WTC11 (cell line): ENCODE results near the gene ADAM8. TPM values are rescaled to one million over a fixed set of nuclear protein-coding genes. Genes with fewer than 3 reads are reported as not detected.

Experiments used
- ATAC-seq: fragments of 200-7000 bp; cut with Tn5 transposase; 2 replicates; pipeline ENCODE4 v1.10.0; 2021; ENCODE audit warnings: mild to moderate bottlenecking, moderate library complexity
- CTCF ChIA-PET: fragments of 300-600 bp; sonication (Branson Sonifier 250); formaldehyde crosslinking; loops from one replicate; lab custom pipeline; 2021; ENCODE audit warnings: antibody characterized with exemption; lab: Charles Lee
- POLR2A ChIA-PET: fragments of 350-600 bp; sonication (Branson Sonifier 250); formaldehyde crosslinking; loops from one replicate; lab custom pipeline; 2021; ENCODE audit warnings: antibody characterized with exemption; lab: Charles Lee
- DNase-seq: peaks from one replicate; pipeline ENCODE4 v3.0.0; 2021; ENCODE audit warnings: low spot score
- H3K27ac Mint-ChIP-seq: 2 replicates; pipeline ENCODE4 v1.8.0; 2021; ENCODE audit warnings: mixed read lengths
- H3K27me3 Mint-ChIP-seq: 2 replicates; pipeline ENCODE4 v1.8.0; 2021; ENCODE audit warnings: low read depth, mild to moderate bottlenecking, moderate library complexity, mixed read lengths
- H3K36me3 Mint-ChIP-seq: 2 replicates; pipeline ENCODE4 v1.8.0; 2021; ENCODE audit warnings: mixed read lengths
- H3K4me1 Mint-ChIP-seq: 2 replicates; pipeline ENCODE4 v1.8.0; 2022; ENCODE audit warnings: mixed read lengths
- H3K4me3 Mint-ChIP-seq: 2 replicates; pipeline ENCODE4 v1.8.0; 2021; ENCODE audit warnings: mild to moderate bottlenecking, moderate library complexity, mixed read lengths
- H3K9me3 Mint-ChIP-seq: 2 replicates; pipeline ENCODE4 v1.8.0; 2021; ENCODE audit warnings: mixed read lengths
- FOXJ3 ChIP-seq: sonication (generic); formaldehyde crosslinking; IDR thresholded peaks from 2 replicates; pipeline ENCODE4 v1.9.0; 2021; ENCODE audit warnings: missing genetic modification reagents, mild to moderate bottlenecking, borderline replicate concordance
- GRHL2 ChIP-seq: fragments of 250-450 bp; sonication (Bioruptor Pico); IDR thresholded peaks from 2 replicates; pipeline ENCODE4 v1.8.0; 2022; ENCODE audit warnings: mild to moderate bottlenecking, moderate library complexity; ENCODE audit not compliant: insufficient replicate concordance, severe bottlenecking
- GTF2I ChIP-seq: fragments of 250-450 bp; sonication (Bioruptor Pico); conservative IDR thresholded peaks from 2 replicates; pipeline ENCODE4 v1.4.0; 2021; ENCODE audit warnings: mild to moderate bottlenecking
- KAT7 ChIP-seq: sonication (generic); formaldehyde crosslinking; IDR thresholded peaks from 2 replicates; pipeline ENCODE4 v1.8.1; 2023; ENCODE audit warnings: missing genetic modification reagents, mild to moderate bottlenecking, borderline replicate concordance
- MYBL2 ChIP-seq: sonication (generic); formaldehyde crosslinking; IDR thresholded peaks from 2 replicates; pipeline ENCODE4 v1.8.1; 2023; ENCODE audit warnings: mild to moderate bottlenecking, moderate library complexity, missing genetic modification reagents
- NR1H2 ChIP-seq: sonication (generic); formaldehyde crosslinking; IDR thresholded peaks from 2 replicates; pipeline ENCODE4 v1.9.0; 2021; ENCODE audit warnings: mild to moderate bottlenecking, moderate library complexity, missing genetic modification reagents
- RORB ChIP-seq: fragments of 250-450 bp; sonication (Bioruptor Pico); IDR thresholded peaks from 2 replicates; pipeline ENCODE4 v1.9.0; 2021; ENCODE audit warnings: mild to moderate bottlenecking
- ZBTB21 ChIP-seq: sonication (generic); formaldehyde crosslinking; IDR thresholded peaks from 2 replicates; pipeline ENCODE4 v1.8.1; 2023; ENCODE audit warnings: mild to moderate bottlenecking, missing genetic modification reagents, borderline replicate concordance
- ZNF121 ChIP-seq: sonication (generic); formaldehyde crosslinking; IDR thresholded peaks from 2 replicates; pipeline ENCODE4 v1.8.0; 2023; ENCODE audit warnings: missing genetic modification reagents
- ZNF219 ChIP-seq: sonication (generic); formaldehyde crosslinking; IDR thresholded peaks from 2 replicates; pipeline ENCODE4 v1.8.0; 2023; ENCODE audit warnings: missing genetic modification reagents, mild to moderate bottlenecking, borderline replicate concordance
- total RNA-seq: library from RNA; stranded (reverse); gene quantifications from 3 replicates; pipeline ENCODE4 v1.2.3, GENCODE V29; 2021
- TF ChIP-seq, protein P1 (sequence below): fragments of 250-450 bp; sonication (Bioruptor Pico); IDR thresholded peaks from 2 replicates; pipeline ENCODE4 v1.9.0; 2021; ENCODE audit warnings: mild to moderate bottlenecking
- TF ChIP-seq, protein P2 (sequence below): sonication (generic); formaldehyde crosslinking; IDR thresholded peaks from 2 replicates; pipeline ENCODE4 v1.8.1; 2023; ENCODE audit warnings: mild to moderate bottlenecking, missing genetic modification reagents
- TF ChIP-seq, protein P3 (sequence below): sonication (generic); formaldehyde crosslinking; IDR thresholded peaks from 2 replicates; pipeline ENCODE4 v1.8.0; 2023; ENCODE audit warnings: missing genetic modification reagents, mild to moderate bottlenecking, borderline replicate concordance
- TF ChIP-seq, protein P4 (sequence below): sonication (generic); formaldehyde crosslinking; conservative IDR thresholded peaks from 2 replicates; pipeline ENCODE4 v1.8.1; 2023; ENCODE audit warnings: mild to moderate bottlenecking, low read depth, missing genetic modification reagents, moderate library complexity
- TF ChIP-seq, protein P5 (sequence below): sonication (generic); formaldehyde crosslinking; IDR thresholded peaks from 2 replicates; pipeline ENCODE4 v1.8.0; 2023; ENCODE audit warnings: missing genetic modification reagents

The ADAM8 gene
- total RNA-seq, 1 experiment from 2014 or later: 7.2 TPM

DNA sequence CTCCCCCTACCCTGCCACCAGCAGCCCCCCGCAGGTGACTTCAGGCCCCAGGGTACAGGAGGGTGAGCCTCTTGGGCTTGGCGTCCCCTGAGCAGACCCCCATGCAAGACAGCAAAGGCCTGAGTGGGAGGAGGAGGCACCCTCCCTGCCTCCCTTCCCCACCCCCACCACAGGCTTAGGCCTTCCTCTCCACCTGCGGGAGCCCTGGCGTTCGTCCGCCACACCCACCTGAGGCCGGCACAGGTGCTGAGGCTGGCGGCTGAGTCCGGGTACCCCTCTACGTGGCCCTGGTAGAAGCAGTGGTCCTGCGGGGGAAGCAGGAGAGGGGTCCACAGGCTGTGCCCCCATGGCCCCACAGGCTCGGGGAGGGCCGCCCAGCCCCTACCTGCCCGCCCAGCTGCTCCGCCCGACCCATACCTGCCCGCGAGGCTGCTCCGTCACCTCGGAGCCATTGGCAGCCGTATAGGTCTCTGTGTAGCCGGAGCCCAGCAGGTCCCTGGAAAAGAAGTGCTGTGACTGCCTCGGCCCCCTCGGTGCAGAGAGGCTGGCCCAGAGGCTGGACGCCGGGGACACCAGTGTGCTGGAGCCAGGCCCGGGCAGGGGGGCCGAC is 3.0 kb downstream of the ADAM8 start:
- Mint-ChIP-seq H3K9me3 (no peaks in the 10 kb centered on the region), H3K4me1 (peaks cover 6% of the 10 kb centered on the region; the same call in 1 of the 2 replicates), H3K36me3 (no peaks in the 10 kb centered on the region), H3K27me3 (no peaks in the 10 kb centered on the region), H3K27ac (no peak overlapping the region)
- POLR2A ChIA-PET: no interaction called here
- ATAC-seq: no peak
- TF ChIP-seq, protein P1, sequence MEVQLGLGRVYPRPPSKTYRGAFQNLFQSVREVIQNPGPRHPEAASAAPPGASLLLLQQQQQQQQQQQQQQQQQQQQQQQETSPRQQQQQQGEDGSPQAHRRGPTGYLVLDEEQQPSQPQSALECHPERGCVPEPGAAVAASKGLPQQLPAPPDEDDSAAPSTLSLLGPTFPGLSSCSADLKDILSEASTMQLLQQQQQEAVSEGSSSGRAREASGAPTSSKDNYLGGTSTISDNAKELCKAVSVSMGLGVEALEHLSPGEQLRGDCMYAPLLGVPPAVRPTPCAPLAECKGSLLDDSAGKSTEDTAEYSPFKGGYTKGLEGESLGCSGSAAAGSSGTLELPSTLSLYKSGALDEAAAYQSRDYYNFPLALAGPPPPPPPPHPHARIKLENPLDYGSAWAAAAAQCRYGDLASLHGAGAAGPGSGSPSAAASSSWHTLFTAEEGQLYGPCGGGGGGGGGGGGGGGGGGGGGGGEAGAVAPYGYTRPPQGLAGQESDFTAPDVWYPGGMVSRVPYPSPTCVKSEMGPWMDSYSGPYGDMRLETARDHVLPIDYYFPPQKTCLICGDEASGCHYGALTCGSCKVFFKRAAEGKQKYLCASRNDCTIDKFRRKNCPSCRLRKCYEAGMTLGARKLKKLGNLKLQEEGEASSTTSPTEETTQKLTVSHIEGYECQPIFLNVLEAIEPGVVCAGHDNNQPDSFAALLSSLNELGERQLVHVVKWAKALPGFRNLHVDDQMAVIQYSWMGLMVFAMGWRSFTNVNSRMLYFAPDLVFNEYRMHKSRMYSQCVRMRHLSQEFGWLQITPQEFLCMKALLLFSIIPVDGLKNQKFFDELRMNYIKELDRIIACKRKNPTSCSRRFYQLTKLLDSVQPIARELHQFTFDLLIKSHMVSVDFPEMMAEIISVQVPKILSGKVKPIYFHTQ (CRISPR knock-in tag): no peak
- TF ChIP-seq GTF2I (CRISPR knock-in tag): no peak
- TF ChIP-seq ZNF121: no peak
- TF ChIP-seq, all 79 proteins: peak for 0
- no peak overlapping the region for H3K4me3 Mint-ChIP-seq
- CTCF ChIA-PET: no interaction called here
- DNase-seq: no peak

DNA sequence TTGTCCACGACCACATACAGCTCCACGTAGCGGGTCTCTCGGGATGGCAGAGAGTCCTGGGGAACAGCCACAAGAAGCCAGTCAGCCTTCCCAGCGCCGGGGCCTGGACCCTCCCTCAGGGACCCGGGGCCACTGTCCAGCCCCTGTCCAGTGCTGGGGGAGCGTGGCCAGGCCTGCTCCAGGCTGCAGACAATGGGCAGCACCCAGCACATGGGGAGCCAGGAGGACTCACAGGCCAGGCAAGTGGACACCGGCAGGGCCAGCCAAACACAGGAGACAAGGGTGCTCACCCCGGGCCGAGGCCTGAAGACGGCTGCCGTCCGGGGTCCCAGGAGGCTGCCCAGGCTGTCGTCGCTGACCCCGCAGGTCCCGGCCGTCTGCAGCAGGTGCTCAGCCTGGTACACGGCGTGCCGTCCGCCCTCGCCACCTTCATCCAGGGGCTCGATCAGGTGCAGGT is 3.7 kb downstream of the ADAM8 start:
- no peak overlapping the region for H3K4me3 Mint-ChIP-seq

More for the DNA sequence above, 3.7 kb downstream of the ADAM8 start:
- TF ChIP-seq FOXJ3 (CRISPR knock-in tag) (no peak), ZBTB21 (no peak), RORB (CRISPR knock-in tag) (no peak), NR1H2 (CRISPR knock-in tag) (no peak), GRHL2 (CRISPR knock-in tag) (no peak), KAT7 (CRISPR knock-in tag) (no peak), ZNF219 (CRISPR knock-in tag) (no peak), MYBL2 (CRISPR knock-in tag) (no peak), GTF2I (CRISPR knock-in tag) (no peak)
- TF ChIP-seq, protein P2, sequence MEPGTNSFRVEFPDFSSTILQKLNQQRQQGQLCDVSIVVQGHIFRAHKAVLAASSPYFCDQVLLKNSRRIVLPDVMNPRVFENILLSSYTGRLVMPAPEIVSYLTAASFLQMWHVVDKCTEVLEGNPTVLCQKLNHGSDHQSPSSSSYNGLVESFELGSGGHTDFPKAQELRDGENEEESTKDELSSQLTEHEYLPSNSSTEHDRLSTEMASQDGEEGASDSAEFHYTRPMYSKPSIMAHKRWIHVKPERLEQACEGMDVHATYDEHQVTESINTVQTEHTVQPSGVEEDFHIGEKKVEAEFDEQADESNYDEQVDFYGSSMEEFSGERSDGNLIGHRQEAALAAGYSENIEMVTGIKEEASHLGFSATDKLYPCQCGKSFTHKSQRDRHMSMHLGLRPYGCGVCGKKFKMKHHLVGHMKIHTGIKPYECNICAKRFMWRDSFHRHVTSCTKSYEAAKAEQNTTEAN: no peak
- TF ChIP-seq, protein P3, sequence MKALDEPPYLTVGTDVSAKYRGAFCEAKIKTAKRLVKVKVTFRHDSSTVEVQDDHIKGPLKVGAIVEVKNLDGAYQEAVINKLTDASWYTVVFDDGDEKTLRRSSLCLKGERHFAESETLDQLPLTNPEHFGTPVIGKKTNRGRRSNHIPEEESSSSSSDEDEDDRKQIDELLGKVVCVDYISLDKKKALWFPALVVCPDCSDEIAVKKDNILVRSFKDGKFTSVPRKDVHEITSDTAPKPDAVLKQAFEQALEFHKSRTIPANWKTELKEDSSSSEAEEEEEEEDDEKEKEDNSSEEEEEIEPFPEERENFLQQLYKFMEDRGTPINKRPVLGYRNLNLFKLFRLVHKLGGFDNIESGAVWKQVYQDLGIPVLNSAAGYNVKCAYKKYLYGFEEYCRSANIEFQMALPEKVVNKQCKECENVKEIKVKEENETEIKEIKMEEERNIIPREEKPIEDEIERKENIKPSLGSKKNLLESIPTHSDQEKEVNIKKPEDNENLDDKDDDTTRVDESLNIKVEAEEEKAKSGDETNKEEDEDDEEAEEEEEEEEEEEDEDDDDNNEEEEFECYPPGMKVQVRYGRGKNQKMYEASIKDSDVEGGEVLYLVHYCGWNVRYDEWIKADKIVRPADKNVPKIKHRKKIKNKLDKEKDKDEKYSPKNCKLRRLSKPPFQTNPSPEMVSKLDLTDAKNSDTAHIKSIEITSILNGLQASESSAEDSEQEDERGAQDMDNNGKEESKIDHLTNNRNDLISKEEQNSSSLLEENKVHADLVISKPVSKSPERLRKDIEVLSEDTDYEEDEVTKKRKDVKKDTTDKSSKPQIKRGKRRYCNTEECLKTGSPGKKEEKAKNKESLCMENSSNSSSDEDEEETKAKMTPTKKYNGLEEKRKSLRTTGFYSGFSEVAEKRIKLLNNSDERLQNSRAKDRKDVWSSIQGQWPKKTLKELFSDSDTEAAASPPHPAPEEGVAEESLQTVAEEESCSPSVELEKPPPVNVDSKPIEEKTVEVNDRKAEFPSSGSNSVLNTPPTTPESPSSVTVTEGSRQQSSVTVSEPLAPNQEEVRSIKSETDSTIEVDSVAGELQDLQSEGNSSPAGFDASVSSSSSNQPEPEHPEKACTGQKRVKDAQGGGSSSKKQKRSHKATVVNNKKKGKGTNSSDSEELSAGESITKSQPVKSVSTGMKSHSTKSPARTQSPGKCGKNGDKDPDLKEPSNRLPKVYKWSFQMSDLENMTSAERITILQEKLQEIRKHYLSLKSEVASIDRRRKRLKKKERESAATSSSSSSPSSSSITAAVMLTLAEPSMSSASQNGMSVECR (CRISPR knock-in tag): no peak
- TF ChIP-seq, protein P4, sequence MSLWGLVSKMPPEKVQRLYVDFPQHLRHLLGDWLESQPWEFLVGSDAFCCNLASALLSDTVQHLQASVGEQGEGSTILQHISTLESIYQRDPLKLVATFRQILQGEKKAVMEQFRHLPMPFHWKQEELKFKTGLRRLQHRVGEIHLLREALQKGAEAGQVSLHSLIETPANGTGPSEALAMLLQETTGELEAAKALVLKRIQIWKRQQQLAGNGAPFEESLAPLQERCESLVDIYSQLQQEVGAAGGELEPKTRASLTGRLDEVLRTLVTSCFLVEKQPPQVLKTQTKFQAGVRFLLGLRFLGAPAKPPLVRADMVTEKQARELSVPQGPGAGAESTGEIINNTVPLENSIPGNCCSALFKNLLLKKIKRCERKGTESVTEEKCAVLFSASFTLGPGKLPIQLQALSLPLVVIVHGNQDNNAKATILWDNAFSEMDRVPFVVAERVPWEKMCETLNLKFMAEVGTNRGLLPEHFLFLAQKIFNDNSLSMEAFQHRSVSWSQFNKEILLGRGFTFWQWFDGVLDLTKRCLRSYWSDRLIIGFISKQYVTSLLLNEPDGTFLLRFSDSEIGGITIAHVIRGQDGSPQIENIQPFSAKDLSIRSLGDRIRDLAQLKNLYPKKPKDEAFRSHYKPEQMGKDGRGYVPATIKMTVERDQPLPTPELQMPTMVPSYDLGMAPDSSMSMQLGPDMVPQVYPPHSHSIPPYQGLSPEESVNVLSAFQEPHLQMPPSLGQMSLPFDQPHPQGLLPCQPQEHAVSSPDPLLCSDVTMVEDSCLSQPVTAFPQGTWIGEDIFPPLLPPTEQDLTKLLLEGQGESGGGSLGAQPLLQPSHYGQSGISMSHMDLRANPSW (CRISPR knock-in tag): no peak
- TF ChIP-seq, protein P5, sequence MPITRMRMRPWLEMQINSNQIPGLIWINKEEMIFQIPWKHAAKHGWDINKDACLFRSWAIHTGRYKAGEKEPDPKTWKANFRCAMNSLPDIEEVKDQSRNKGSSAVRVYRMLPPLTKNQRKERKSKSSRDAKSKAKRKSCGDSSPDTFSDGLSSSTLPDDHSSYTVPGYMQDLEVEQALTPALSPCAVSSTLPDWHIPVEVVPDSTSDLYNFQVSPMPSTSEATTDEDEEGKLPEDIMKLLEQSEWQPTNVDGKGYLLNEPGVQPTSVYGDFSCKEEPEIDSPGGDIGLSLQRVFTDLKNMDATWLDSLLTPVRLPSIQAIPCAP (CRISPR knock-in tag): no peak
- TF ChIP-seq, all 79 proteins: peak for 0
- CTCF ChIA-PET: no interaction called here
- Mint-ChIP-seq H3K27me3 (no peaks in the 10 kb centered on the region), H3K4me1 (peaks cover 6% of the 10 kb centered on the region; the same call in 1 of the 2 replicates), H3K9me3 (no peaks in the 10 kb centered on the region), H3K27ac (no peak overlapping the region), H3K36me3 (no peaks in the 10 kb centered on the region)
- ATAC-seq: no peak
- no peak for DNase-seq
- POLR2A ChIA-PET: no interaction called here
